ENCODE results near the gene SYNE3. TPM values are rescaled to one million over a fixed set of nuclear protein-coding genes. Genes with fewer than 3 reads are reported as not detected.
A peak's percentile ranks its signal among the peaks of the same experiment; 100 is the strongest.

The SYNE3 gene
- polyA plus RNA-seq, 1 donor (not counting 4 experiments of a cell fraction or from before 2014, with no cell fraction given): 1.0 TPM

- dilution Hi-C loops (cut with MboI; ENCODE audit: extremely low pct_ligation_motif_present, low sequenced_read_pairs): loop anchor here (25.0 kb wide), 1 partner anchor 399 kb away; no protein-coding TSS in a partner anchor
- Histone ChIP-seq H3K4me3 (ENCODE audit: control insufficient read depth in 2 of 3, extremely low read depth in 1 of 3, insufficient read depth in 2 of 3, low read depth in 1 of 3, low read length in 3 of 3) (no peak overlapping the region), H3K4me2 (ENCODE audit: control insufficient read depth, extremely low read depth, insufficient read depth, low read depth, low read length) (no peak overlapping the region), H3K27me3 (ENCODE audit: control insufficient read depth, extremely low read depth, insufficient read depth, low read length) (no peaks in the 10 kb centered on the region), H4K20me1 (ENCODE audit: control insufficient read depth, extremely low read depth, insufficient read depth, low read length) (no peaks in the 10 kb centered on the region), H3K9ac (ENCODE audit: control insufficient read depth, extremely low read depth, insufficient read depth, low read length) (no peak overlapping the region), H3K36me3 (ENCODE audit: control insufficient read depth in 2 of 2, extremely low read depth in 1 of 2, insufficient read depth in 2 of 2, low read length in 2 of 2) (no peaks in the 10 kb centered on the region), H3K27ac (ENCODE audit: control insufficient read depth, insufficient read depth, low read length) (no peak overlapping the region), H2AFZ (ENCODE audit: control insufficient read depth, low read length) (no peak overlapping the region), H3K9me1 (ENCODE audit: control insufficient read depth, extremely low read depth, insufficient read depth, low read length) (no peaks in the 10 kb centered on the region), H3K4me1 (ENCODE audit: control insufficient read depth, extremely low read depth, insufficient read depth, low read length) (no peaks in the 10 kb centered on the region), H3K9me3 (ENCODE audit: control insufficient read depth, low read depth, low read length) (no peaks in the 10 kb centered on the region), H3K79me2 (ENCODE audit: control insufficient read depth, insufficient read depth, low read length) (no peaks in the 10 kb centered on the region)
- no peak for DNase-seq (ENCODE audit: low read depth, low spot score)
- no peak for FAIRE-seq
- no peak for TF ChIP-seq EZH2 (IDR thresholded peaks at IDR 0.05; ENCODE audit: low read length)
- TF ChIP-seq, protein P1, sequence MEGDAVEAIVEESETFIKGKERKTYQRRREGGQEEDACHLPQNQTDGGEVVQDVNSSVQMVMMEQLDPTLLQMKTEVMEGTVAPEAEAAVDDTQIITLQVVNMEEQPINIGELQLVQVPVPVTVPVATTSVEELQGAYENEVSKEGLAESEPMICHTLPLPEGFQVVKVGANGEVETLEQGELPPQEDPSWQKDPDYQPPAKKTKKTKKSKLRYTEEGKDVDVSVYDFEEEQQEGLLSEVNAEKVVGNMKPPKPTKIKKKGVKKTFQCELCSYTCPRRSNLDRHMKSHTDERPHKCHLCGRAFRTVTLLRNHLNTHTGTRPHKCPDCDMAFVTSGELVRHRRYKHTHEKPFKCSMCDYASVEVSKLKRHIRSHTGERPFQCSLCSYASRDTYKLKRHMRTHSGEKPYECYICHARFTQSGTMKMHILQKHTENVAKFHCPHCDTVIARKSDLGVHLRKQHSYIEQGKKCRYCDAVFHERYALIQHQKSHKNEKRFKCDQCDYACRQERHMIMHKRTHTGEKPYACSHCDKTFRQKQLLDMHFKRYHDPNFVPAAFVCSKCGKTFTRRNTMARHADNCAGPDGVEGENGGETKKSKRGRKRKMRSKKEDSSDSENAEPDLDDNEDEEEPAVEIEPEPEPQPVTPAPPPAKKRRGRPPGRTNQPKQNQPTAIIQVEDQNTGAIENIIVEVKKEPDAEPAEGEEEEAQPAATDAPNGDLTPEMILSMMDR (optimal IDR thresholded peaks at IDR 0.05 in 1 of 3, IDR thresholded peaks at IDR 0.05 in 1 of 3, conservative IDR thresholded peaks at IDR 0.05 in 1 of 3; ENCODE audit: extremely low read depth in 1 of 3, insufficient read depth in 2 of 3, low read length in 3 of 3): no peak
Observed at GRCh38 chr14:95562892-95563685, 46.6 kb upstream of the SYNE3 start.

GRCh38 chr14:95561001-95561412 lies 44.6 kb upstream of the SYNE3 start:
- no peak overlapping the region for H3K27ac ChIP-seq (ENCODE audit: control insufficient read depth, insufficient read depth, low read length)
- H3K79me2 ChIP-seq (ENCODE audit: control insufficient read depth, insufficient read depth, low read length): no peaks in the 10 kb centered on the region
- no peak overlapping the region for H2AFZ ChIP-seq (ENCODE audit: control insufficient read depth, low read length)
- no peak overlapping the region for H3K4me3 ChIP-seq (ENCODE audit: control insufficient read depth in 2 of 3, extremely low read depth in 1 of 3, insufficient read depth in 2 of 3, low read depth in 1 of 3, low read length in 3 of 3)
- H3K9me1 ChIP-seq (ENCODE audit: control insufficient read depth, extremely low read depth, insufficient read depth, low read length): no peaks in the 10 kb centered on the region
- FAIRE-seq: peak; percentile 92
- H3K9ac ChIP-seq (ENCODE audit: control insufficient read depth, extremely low read depth, insufficient read depth, low read length): no peak overlapping the region
- TF ChIP-seq, protein P1 (optimal IDR thresholded peaks at IDR 0.05 in 1 of 3, IDR thresholded peaks at IDR 0.05 in 1 of 3, conservative IDR thresholded peaks at IDR 0.05 in 1 of 3; ENCODE audit: extremely low read depth in 1 of 3, insufficient read depth in 2 of 3, low read length in 3 of 3): peak; percentile 96 to 100 (median 99)
- TF ChIP-seq EZH2 (IDR thresholded peaks at IDR 0.05; ENCODE audit: low read length): no peak
- H3K27me3 ChIP-seq (ENCODE audit: control insufficient read depth, extremely low read depth, insufficient read depth, low read length): no peaks in the 10 kb centered on the region
- H4K20me1 ChIP-seq (ENCODE audit: control insufficient read depth, extremely low read depth, insufficient read depth, low read length): no peaks in the 10 kb centered on the region
- no peaks in the 10 kb centered on the region for H3K9me3 ChIP-seq (ENCODE audit: control insufficient read depth, low read depth, low read length)
- H3K4me2 ChIP-seq (ENCODE audit: control insufficient read depth, extremely low read depth, insufficient read depth, low read depth, low read length): no peak overlapping the region
- DNase-seq (ENCODE audit: low read depth, low spot score): peak; percentile 57
- H3K36me3 ChIP-seq (ENCODE audit: control insufficient read depth in 2 of 2, extremely low read depth in 1 of 2, insufficient read depth in 2 of 2, low read length in 2 of 2): no peaks in the 10 kb centered on the region
- dilution Hi-C loops (cut with MboI; ENCODE audit: extremely low pct_ligation_motif_present, low sequenced_read_pairs): loop anchor here (25.0 kb wide), 1 partner anchor 401 kb away; no protein-coding TSS in a partner anchor
- no peaks in the 10 kb centered on the region for H3K4me1 ChIP-seq (ENCODE audit: control insufficient read depth, extremely low read depth, insufficient read depth, low read length)
